WTC11 (cell line): Measurements from ENCODE around the gene MYO9A. TPM values are rescaled to one million over a fixed set of nuclear protein-coding genes. Genes with fewer than 3 reads are reported as not detected.

Experiments used
- ATAC-seq: fragments of 200-7000 bp; cut with Tn5 transposase; 2 replicates; pipeline ENCODE4 v1.10.0; 2021; ENCODE audit warnings: mild to moderate bottlenecking, moderate library complexity
- CTCF ChIA-PET: fragments of 300-600 bp; sonication (Branson Sonifier 250); formaldehyde crosslinking; loops from one replicate; lab custom pipeline; 2021; ENCODE audit warnings: antibody characterized with exemption; lab: Charles Lee
- POLR2A ChIA-PET: fragments of 350-600 bp; sonication (Branson Sonifier 250); formaldehyde crosslinking; loops from one replicate; lab custom pipeline; 2021; ENCODE audit warnings: antibody characterized with exemption; lab: Charles Lee
- DNase-seq: peaks from one replicate; pipeline ENCODE4 v3.0.0; 2021; ENCODE audit warnings: low spot score
- H3K27ac Mint-ChIP-seq: 2 replicates; pipeline ENCODE4 v1.8.0; 2021; ENCODE audit warnings: mixed read lengths
- H3K27me3 Mint-ChIP-seq: 2 replicates; pipeline ENCODE4 v1.8.0; 2021; ENCODE audit warnings: low read depth, mild to moderate bottlenecking, moderate library complexity, mixed read lengths
- H3K36me3 Mint-ChIP-seq: 2 replicates; pipeline ENCODE4 v1.8.0; 2021; ENCODE audit warnings: mixed read lengths
- H3K4me1 Mint-ChIP-seq: 2 replicates; pipeline ENCODE4 v1.8.0; 2022; ENCODE audit warnings: mixed read lengths
- H3K4me3 Mint-ChIP-seq: 2 replicates; pipeline ENCODE4 v1.8.0; 2021; ENCODE audit warnings: mild to moderate bottlenecking, moderate library complexity, mixed read lengths
- H3K9me3 Mint-ChIP-seq: 2 replicates; pipeline ENCODE4 v1.8.0; 2021; ENCODE audit warnings: mixed read lengths
- ARID4B ChIP-seq: sonication (generic); formaldehyde crosslinking; IDR thresholded peaks from 2 replicates; pipeline ENCODE4 v1.8.0; 2023; ENCODE audit warnings: missing genetic modification reagents, mild to moderate bottlenecking, borderline replicate concordance
- ATF1 ChIP-seq: sonication (generic); formaldehyde crosslinking; IDR thresholded peaks from 2 replicates; pipeline ENCODE4 v1.8.1; 2023; ENCODE audit warnings: mild to moderate bottlenecking, moderate library complexity, missing genetic modification reagents
- CDX4 ChIP-seq: fragments of 250-450 bp; sonication (Bioruptor Pico); IDR thresholded peaks from 2 replicates; pipeline ENCODE4 v1.9.0; 2021; ENCODE audit warnings: moderate library complexity, mild to moderate bottlenecking, inconsistent platforms, borderline replicate concordance
- CREB1 ChIP-seq: sonication (generic); formaldehyde crosslinking; IDR thresholded peaks from 2 replicates; pipeline ENCODE4 v1.8.0; 2023; ENCODE audit warnings: mild to moderate bottlenecking, missing genetic modification reagents
- JAZF1 ChIP-seq: fragments of 250-450 bp; sonication (Bioruptor Pico); IDR thresholded peaks from 2 replicates; pipeline ENCODE4 v1.9.0; 2021; ENCODE audit warnings: moderate library complexity, mild to moderate bottlenecking, inconsistent platforms
- JUN ChIP-seq: sonication (generic); formaldehyde crosslinking; IDR thresholded peaks from 2 replicates; pipeline ENCODE4 v1.8.0; 2023; ENCODE audit warnings: mild to moderate bottlenecking, missing genetic modification reagents
- NR2C2 ChIP-seq: sonication (generic); formaldehyde crosslinking; IDR thresholded peaks from 2 replicates; pipeline ENCODE4 v1.8.0; 2022; ENCODE audit warnings: mild to moderate bottlenecking, missing genetic modification reagents
- PRRX2 ChIP-seq: fragments of 250-450 bp; sonication (Bioruptor Pico); IDR thresholded peaks from 2 replicates; pipeline ENCODE4 v1.8.0; 2021; ENCODE audit warnings: mild to moderate bottlenecking
- RORB ChIP-seq: fragments of 250-450 bp; sonication (Bioruptor Pico); IDR thresholded peaks from 2 replicates; pipeline ENCODE4 v1.9.0; 2021; ENCODE audit warnings: mild to moderate bottlenecking
- SMAD4 ChIP-seq: sonication (generic); formaldehyde crosslinking; IDR thresholded peaks from 2 replicates; pipeline ENCODE4 v1.8.0; 2022; ENCODE audit warnings: mild to moderate bottlenecking, missing genetic modification reagents
- TP53 ChIP-seq: sonication (generic); formaldehyde crosslinking; IDR thresholded peaks from 2 replicates; pipeline ENCODE4 v1.8.1; 2023; ENCODE audit warnings: mild to moderate bottlenecking, missing genetic modification reagents
- USF2 ChIP-seq: sonication (generic); formaldehyde crosslinking; IDR thresholded peaks from 2 replicates; pipeline ENCODE4 v1.8.1; 2023; ENCODE audit warnings: mild to moderate bottlenecking, missing genetic modification reagents, moderate library complexity
- ZNF138 ChIP-seq: sonication (generic); formaldehyde crosslinking; conservative IDR thresholded peaks from 2 replicates; pipeline ENCODE4 v1.8.1; 2022; ENCODE audit warnings: mild to moderate bottlenecking, moderate library complexity, missing genetic modification reagents
- ZNF396 ChIP-seq: fragments of 250-450 bp; sonication (Bioruptor Pico); IDR thresholded peaks from 2 replicates; pipeline ENCODE4 v1.8.0; 2021; ENCODE audit warnings: mild to moderate bottlenecking, moderate library complexity, borderline replicate concordance
- ZNF671 ChIP-seq: fragments of 250-450 bp; sonication (Bioruptor Pico); IDR thresholded peaks from 2 replicates; pipeline ENCODE4 v1.8.0; 2021; ENCODE audit warnings: mild to moderate bottlenecking
- total RNA-seq: library from RNA; stranded (reverse); gene quantifications from 3 replicates; pipeline ENCODE4 v1.2.3, GENCODE V29; 2021
- TF ChIP-seq, protein P1 (sequence below): fragments of 250-450 bp; sonication (Bioruptor Pico); IDR thresholded peaks from 2 replicates; pipeline ENCODE4 v1.9.0; 2021; ENCODE audit warnings: mild to moderate bottlenecking, borderline replicate concordance
- TF ChIP-seq, protein P2 (sequence below): sonication (generic); formaldehyde crosslinking; IDR thresholded peaks from 2 replicates; pipeline ENCODE4 v1.8.1; 2022; ENCODE audit warnings: mild to moderate bottlenecking, moderate library complexity, missing genetic modification reagents
- TF ChIP-seq, protein P3 (sequence below): sonication (generic); formaldehyde crosslinking; IDR thresholded peaks from 2 replicates; pipeline ENCODE4 v1.8.0; 2022; ENCODE audit warnings: mild to moderate bottlenecking, missing genetic modification reagents
- TF ChIP-seq, protein P4 (sequence below): sonication (generic); formaldehyde crosslinking; conservative IDR thresholded peaks from 2 replicates; pipeline ENCODE4 v1.8.1; 2022; ENCODE audit warnings: mild to moderate bottlenecking, missing genetic modification reagents

The MYO9A gene
- total RNA-seq, 1 experiment from 2014 or later, result 23.5 TPM

GRCh38 chr15:71971905-71972304 lies 146.0 kb downstream of the MYO9A start:
- Mint-ChIP-seq H3K36me3 (no peaks in the 10 kb centered on the region), H3K27ac (no peak overlapping the region), H3K4me1 (no peaks in the 10 kb centered on the region), H3K4me3 (no peak overlapping the region), H3K9me3 (no peaks in the 10 kb centered on the region), H3K27me3 (no peaks in the 10 kb centered on the region)
- DNase-seq, result no peak
- no peak for ATAC-seq
- TF ChIP-seq JUN (CRISPR knock-in tag) (no peak), RORB (no peak), ZNF396 (CRISPR knock-in tag) (no peak), ATF1 (no peak), NR2C2 (CRISPR knock-in tag) (no peak), ARID4B (CRISPR knock-in tag) (no peak), JAZF1 (CRISPR knock-in tag) (no peak), TP53 (CRISPR knock-in tag) (no peak), ZNF138 (CRISPR knock-in tag) (no peak), ZNF671 (CRISPR knock-in tag) (no peak), CREB1 (CRISPR knock-in tag) (no peak), USF2 (no peak), PRRX2 (CRISPR knock-in tag) (no peak)
- TF ChIP-seq, protein P1, sequence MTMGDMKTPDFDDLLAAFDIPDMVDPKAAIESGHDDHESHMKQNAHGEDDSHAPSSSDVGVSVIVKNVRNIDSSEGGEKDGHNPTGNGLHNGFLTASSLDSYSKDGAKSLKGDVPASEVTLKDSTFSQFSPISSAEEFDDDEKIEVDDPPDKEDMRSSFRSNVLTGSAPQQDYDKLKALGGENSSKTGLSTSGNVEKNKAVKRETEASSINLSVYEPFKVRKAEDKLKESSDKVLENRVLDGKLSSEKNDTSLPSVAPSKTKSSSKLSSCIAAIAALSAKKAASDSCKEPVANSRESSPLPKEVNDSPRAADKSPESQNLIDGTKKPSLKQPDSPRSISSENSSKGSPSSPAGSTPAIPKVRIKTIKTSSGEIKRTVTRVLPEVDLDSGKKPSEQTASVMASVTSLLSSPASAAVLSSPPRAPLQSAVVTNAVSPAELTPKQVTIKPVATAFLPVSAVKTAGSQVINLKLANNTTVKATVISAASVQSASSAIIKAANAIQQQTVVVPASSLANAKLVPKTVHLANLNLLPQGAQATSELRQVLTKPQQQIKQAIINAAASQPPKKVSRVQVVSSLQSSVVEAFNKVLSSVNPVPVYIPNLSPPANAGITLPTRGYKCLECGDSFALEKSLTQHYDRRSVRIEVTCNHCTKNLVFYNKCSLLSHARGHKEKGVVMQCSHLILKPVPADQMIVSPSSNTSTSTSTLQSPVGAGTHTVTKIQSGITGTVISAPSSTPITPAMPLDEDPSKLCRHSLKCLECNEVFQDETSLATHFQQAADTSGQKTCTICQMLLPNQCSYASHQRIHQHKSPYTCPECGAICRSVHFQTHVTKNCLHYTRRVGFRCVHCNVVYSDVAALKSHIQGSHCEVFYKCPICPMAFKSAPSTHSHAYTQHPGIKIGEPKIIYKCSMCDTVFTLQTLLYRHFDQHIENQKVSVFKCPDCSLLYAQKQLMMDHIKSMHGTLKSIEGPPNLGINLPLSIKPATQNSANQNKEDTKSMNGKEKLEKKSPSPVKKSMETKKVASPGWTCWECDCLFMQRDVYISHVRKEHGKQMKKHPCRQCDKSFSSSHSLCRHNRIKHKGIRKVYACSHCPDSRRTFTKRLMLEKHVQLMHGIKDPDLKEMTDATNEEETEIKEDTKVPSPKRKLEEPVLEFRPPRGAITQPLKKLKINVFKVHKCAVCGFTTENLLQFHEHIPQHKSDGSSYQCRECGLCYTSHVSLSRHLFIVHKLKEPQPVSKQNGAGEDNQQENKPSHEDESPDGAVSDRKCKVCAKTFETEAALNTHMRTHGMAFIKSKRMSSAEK (CRISPR knock-in tag), result no peak
- TF ChIP-seq, protein P2, sequence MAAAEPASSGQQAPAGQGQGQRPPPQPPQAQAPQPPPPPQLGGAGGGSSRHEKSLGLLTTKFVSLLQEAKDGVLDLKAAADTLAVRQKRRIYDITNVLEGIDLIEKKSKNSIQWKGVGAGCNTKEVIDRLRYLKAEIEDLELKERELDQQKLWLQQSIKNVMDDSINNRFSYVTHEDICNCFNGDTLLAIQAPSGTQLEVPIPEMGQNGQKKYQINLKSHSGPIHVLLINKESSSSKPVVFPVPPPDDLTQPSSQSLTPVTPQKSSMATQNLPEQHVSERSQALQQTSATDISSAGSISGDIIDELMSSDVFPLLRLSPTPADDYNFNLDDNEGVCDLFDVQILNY (CRISPR knock-in tag), result no peak
- CTCF ChIA-PET, result no interaction called here
- POLR2A ChIA-PET, result no interaction called here

DNA sequence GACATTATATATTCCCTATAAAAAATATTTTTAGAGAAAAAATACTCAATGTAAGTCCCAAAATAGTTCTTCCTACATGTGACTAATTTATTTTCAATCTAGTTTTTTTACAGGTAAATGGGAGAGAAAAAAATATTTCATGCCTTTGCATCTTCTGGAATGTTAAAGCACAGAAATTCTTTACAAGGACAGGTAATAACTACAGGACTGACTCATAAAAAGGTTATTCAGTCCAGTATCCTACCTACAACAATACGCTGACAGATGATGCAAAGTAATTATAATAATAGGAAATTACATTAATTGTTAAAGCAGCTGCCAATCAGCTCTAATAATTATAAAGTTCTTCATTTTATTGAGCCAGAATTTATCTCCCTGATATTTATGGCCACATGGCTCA lies 147.5 kb downstream of the MYO9A start:
- CTCF ChIA-PET, result interaction anchor here (1.3 kb wide), 1 partner anchor 186 kb away, joined by 3 read pairs; no protein-coding TSS in a partner anchor
- Mint-ChIP-seq H3K27me3 (no peaks in the 10 kb centered on the region), H3K4me3 (no peak overlapping the region), H3K36me3 (no peaks in the 10 kb centered on the region), H3K27ac (no peak overlapping the region), H3K9me3 (no peaks in the 10 kb centered on the region), H3K4me1 (no peaks in the 10 kb centered on the region)
- POLR2A ChIA-PET, result interaction anchor here (0.7 kb wide), 1 partner anchor 26 kb away, joined by 3 read pairs; no protein-coding TSS in a partner anchor
- DNase-seq (no peak), ATAC-seq (no peak)
- TF ChIP-seq, protein P3, sequence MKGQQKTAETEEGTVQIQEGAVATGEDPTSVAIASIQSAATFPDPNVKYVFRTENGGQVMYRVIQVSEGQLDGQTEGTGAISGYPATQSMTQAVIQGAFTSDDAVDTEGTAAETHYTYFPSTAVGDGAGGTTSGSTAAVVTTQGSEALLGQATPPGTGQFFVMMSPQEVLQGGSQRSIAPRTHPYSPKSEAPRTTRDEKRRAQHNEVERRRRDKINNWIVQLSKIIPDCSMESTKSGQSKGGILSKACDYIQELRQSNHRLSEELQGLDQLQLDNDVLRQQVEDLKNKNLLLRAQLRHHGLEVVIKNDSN (CRISPR knock-in tag), result no peak
- TF ChIP-seq ARID4B (CRISPR knock-in tag) (no peak), CDX4 (CRISPR knock-in tag) (no peak), SMAD4 (no peak)
- TF ChIP-seq, protein P4, sequence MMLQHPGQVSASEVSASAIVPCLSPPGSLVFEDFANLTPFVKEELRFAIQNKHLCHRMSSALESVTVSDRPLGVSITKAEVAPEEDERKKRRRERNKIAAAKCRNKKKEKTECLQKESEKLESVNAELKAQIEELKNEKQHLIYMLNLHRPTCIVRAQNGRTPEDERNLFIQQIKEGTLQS (CRISPR knock-in tag), result no peak
